ENCODE results near the gene PARP16.

- TF ChIP-seq CTCF (conservative IDR thresholded peaks at IDR 0.05; ENCODE audit: low read length): no peak
- TF ChIP-seq EZH2phosphoT487 (IDR thresholded peaks at IDR 0.05; ENCODE audit: borderline replicate concordance): no peak
Measured at GRCh38 chr15:65222891-65223290, 63.8 kb downstream of the PARP16 start.

All from Loucy (cell line).